IMR-90 (cell line): ENCODE measurements around the gene RPN2. TPM values are rescaled to one million over a fixed set of nuclear protein-coding genes. Genes with fewer than 3 reads are reported as not detected.

Experiments
- ATAC-seq: fragments of 200-7000 bp; cut with Tn5 transposase; 2 replicates; pipeline ENCODE4 v1.9.1; 2020; ENCODE audit warnings: low read depth, mild to moderate bottlenecking, moderate library complexity
- BruUV-seq: library from RNA; stranded (reverse); fragments of 400-500 nt; replicated peaks from 2 replicates; lab custom pipeline; 2021; lab: Mats Ljungman, UMichigan
- CTCF ChIA-PET: fragments of 300-600 bp; formaldehyde crosslinking; extraction: SDS; loops from one replicate; lab custom pipeline; 2021; ENCODE audit warnings: antibody characterized with exemption; lab: Yijun Ruan, JAX
- POLR2A ChIA-PET: fragments of 300-600 bp; sonication (Branson Sonifier 250); formaldehyde crosslinking; loops from one replicate; lab custom pipeline; 2022; ENCODE audit warnings: antibody characterized with exemption; ENCODE audit not compliant: unreplicated experiment; lab: Charles Lee
- DNase-seq: peaks from one replicate; pipeline ENCODE4 v3.0.0; 2013
- H2AFZ ChIP-seq: replicated peaks from 2 replicates; pipeline ENCODE3; 2013; ENCODE audit warnings: low read length, mild to moderate bottlenecking; ENCODE audit not compliant: poor library complexity
- H2AK5ac ChIP-seq: 2 replicates; pipeline ENCODE4 v1.6.1; 2013; ENCODE audit warnings: low read depth, low read length, inconsistent platforms
- H2AK9ac ChIP-seq: replicated peaks from 2 replicates; pipeline ENCODE3; 2013; ENCODE audit warnings: mild to moderate bottlenecking, low read depth, low read length, moderate library complexity; ENCODE audit not compliant: poor library complexity
- H2BK120ac ChIP-seq: 2 replicates; pipeline ENCODE4 v1.6.1; 2013; ENCODE audit warnings: low read depth, low read length, inconsistent platforms
- H2BK15ac ChIP-seq: 3 replicates; pipeline ENCODE4 v1.6.1; 2013; ENCODE audit warnings: low read depth, low read length, inconsistent platforms
- H2BK20ac ChIP-seq: 2 replicates; pipeline ENCODE4 v1.6.1; 2013; ENCODE audit warnings: low read depth, mild to moderate bottlenecking, inconsistent platforms, low read length, moderate library complexity
- H2BK5ac ChIP-seq: 2 replicates; pipeline ENCODE4 v1.6.1; 2013; ENCODE audit warnings: mild to moderate bottlenecking, low read depth, low read length, inconsistent platforms; ENCODE audit not compliant: poor library complexity, severe bottlenecking
- H3K14ac ChIP-seq: replicated peaks from 2 replicates; pipeline ENCODE4 v1.6.1; 2013; ENCODE audit warnings: low read depth, low read length, inconsistent platforms
- H3K18ac ChIP-seq: 2 replicates; pipeline ENCODE4 v1.6.1; 2013; ENCODE audit warnings: low read depth, low read length, control low read depth
- H3K23ac ChIP-seq: 2 replicates; pipeline ENCODE4 v1.6.1; 2013; ENCODE audit warnings: low read depth, low read length, inconsistent platforms
- H3K27ac ChIP-seq: 2 replicates; pipeline ENCODE4 v1.5.1; 2013; ENCODE audit warnings: mild to moderate bottlenecking, control low read depth, low read length; ENCODE audit not compliant: insufficient read depth
- H3K27me3 ChIP-seq: 2 replicates; pipeline ENCODE4 v1.6.1; 2013; ENCODE audit warnings: low read length; ENCODE audit not compliant: control insufficient read depth, insufficient read depth
- H3K36me3 ChIP-seq: 2 replicates; pipeline ENCODE4 v1.6.1; 2013; ENCODE audit warnings: low read length, mixed read lengths; ENCODE audit not compliant: control insufficient read depth, insufficient read depth
- H3K4ac ChIP-seq: 2 replicates; pipeline ENCODE4 v1.6.1; 2013; ENCODE audit warnings: low read depth, low read length, inconsistent platforms
- H3K4me1 ChIP-seq: 2 replicates; pipeline ENCODE4 v1.6.1; 2013; ENCODE audit warnings: low read length, mixed read lengths; ENCODE audit not compliant: control insufficient read depth, insufficient read depth
- H3K4me2 ChIP-seq: 2 replicates; pipeline ENCODE4 v1.6.1; 2013; ENCODE audit warnings: low read depth, mild to moderate bottlenecking, control low read depth, low read length, moderate library complexity
- H3K4me3 ChIP-seq: 2 replicates; pipeline ENCODE4 v1.5.1; 2013; ENCODE audit warnings: low read depth, mild to moderate bottlenecking, control low read depth, low read length, moderate library complexity; ENCODE audit not compliant: insufficient read depth
- H3K56ac ChIP-seq: 2 replicates; pipeline ENCODE4 v1.6.1; 2013; ENCODE audit warnings: low read length, inconsistent platforms; ENCODE audit not compliant: insufficient read depth; ENCODE audit errors: extremely low read depth
- H3K79me1 ChIP-seq, 2 experiments: 2 replicates each; pipeline ENCODE4 v1.6.1; 2013; ENCODE audit warnings: low read length in 2 of 2, inconsistent platforms in 1 of 2, low read depth in 1 of 2
- H3K9ac ChIP-seq: 2 replicates; pipeline ENCODE4 v1.6.1; 2013; ENCODE audit warnings: low read depth, low read length, control low read depth
- H3K9me1 ChIP-seq: 2 replicates; pipeline ENCODE4 v1.6.1; 2013; ENCODE audit warnings: low read length, inconsistent platforms; ENCODE audit not compliant: insufficient read depth
- H3K9me3 ChIP-seq: 2 replicates; pipeline ENCODE4 v1.6.1; 2013; ENCODE audit warnings: low read length; ENCODE audit not compliant: control insufficient read depth, insufficient read depth
- H4K20me1 ChIP-seq: 2 replicates; pipeline ENCODE4 v1.6.1; 2013; ENCODE audit warnings: low read length, inconsistent platforms; ENCODE audit not compliant: insufficient read depth
- H4K5ac ChIP-seq: 2 replicates; pipeline ENCODE4 v1.6.1; 2013; ENCODE audit warnings: mild to moderate bottlenecking, low read depth, low read length, control low read depth
- H4K8ac ChIP-seq, 2 experiments: 2 replicates each; pipeline ENCODE4 v1.6.1; 2013; ENCODE audit warnings: low read depth in 2 of 2, low read length in 2 of 2, control low read depth in 1 of 2, inconsistent platforms in 1 of 2
- H4K91ac ChIP-seq: 2 replicates; pipeline ENCODE4 v1.6.1; 2013; ENCODE audit warnings: low read depth, low read length, inconsistent platforms; ENCODE audit not compliant: insufficient read depth
- RAD21 ChIP-seq: IDR thresholded peaks from 2 replicates; pipeline ENCODE4 v1.6.1; 2012; ENCODE audit warnings: low read length, improper control_type of control experiment
- RCOR1 ChIP-seq: IDR thresholded peaks from 2 replicates; pipeline ENCODE4 v1.6.1; 2012; ENCODE audit warnings: mild to moderate bottlenecking, low read length, improper control_type of control experiment; ENCODE audit not compliant: insufficient replicate concordance
- WGBS, 2 experiments: methylation state at CpG; one replicate each; pipeline versions ENCODE4 v1.1.5 to v1.1.7; 2013; ENCODE audit warnings: missing lambda C conversion rate in 2 of 2; ENCODE audit not compliant: insufficient read length in 1 of 2; ENCODE audit errors: extremely low coverage in 2 of 2; 5-methylcytosine and 5-hydroxymethylcytosine counted together
- dilution Hi-C: fragments of 300-500 bp; cut with HindIII; formaldehyde crosslinking; loops from one replicate; pipeline ENCODE4 v1.14.3; 2018; ENCODE audit warnings: low sequenced_read_pairs; ENCODE audit not compliant: unreplicated experiment
- in situ Hi-C: fragments of 300-500 bp; cut with MboI; formaldehyde crosslinking; loops from 3 replicates; pipeline ENCODE4 v1.14.3; 2019; ENCODE audit warnings: low sequenced_read_pairs, inconsistent platforms, mixed read lengths
- intact Hi-C: fragments of 100-400 bp; cut with micrococcal nuclease; formaldehyde crosslinking; loops from 2 replicates; pipeline ENCODE4 v1.10.0; 2022
- polyA plus RNA-seq, 3 experiments: library from polyadenylated mRNA; depleted of rRNA; stranded (reverse); fragments of >200 nt; gene quantifications; 2 replicates each; pipeline ENCODE4 v1.2.3, GENCODE V29; 2012; ENCODE audit warnings: low replicate concordance in 1 of 3
- total RNA-seq: library from RNA; depleted of rRNA; stranded (reverse); fragments of >200 nt; gene quantifications from 2 replicates; pipeline ENCODE4 v1.2.3, GENCODE V29; 2012

Gene RPN2
- total and polyA plus RNA-seq, 2 of the 4 experiments (the other 2 are of a cell fraction), result 305 to 481 TPM

GRCh38 chr20:37271421-37271768, 92.3 kb downstream of the RPN2 start:
- no peak overlapping the region for H2AK9ac ChIP-seq
- H3K56ac ChIP-seq, result no peak overlapping the region
- H4K8ac ChIP-seq, result no peak overlapping the region
- BruUV-seq, result no TSS peak
- H2AK5ac ChIP-seq, result no peak overlapping the region
- no peaks in the 10 kb centered on the region for H4K20me1 ChIP-seq
- no peak overlapping the region for H2BK120ac ChIP-seq
- no peak overlapping the region for H2BK20ac ChIP-seq
- in situ Hi-C loops, result loop anchor here (5.0 to 25.0 kb wide), 2 partner anchors 261 to 1116 kb away; no protein-coding TSS in a partner anchor
- H3K9me3 ChIP-seq, result no peaks in the 10 kb centered on the region
- H3K4me3 ChIP-seq, result no peak overlapping the region
- H3K27me3 ChIP-seq, result peaks cover 7% of the 10 kb centered on the region
- no peak overlapping the region for H3K27ac ChIP-seq
- DNase-seq (no peak), ATAC-seq (no peak)
- H3K4ac ChIP-seq, result no peak overlapping the region
- H3K36me3 ChIP-seq, result no peaks in the 10 kb centered on the region
- no peak overlapping the region for H4K5ac ChIP-seq
- H3K18ac ChIP-seq, result no peak overlapping the region
- H2AFZ ChIP-seq, result no peak overlapping the region
- H2BK15ac ChIP-seq, result no peak overlapping the region
- 90% methylated on average over 2 of the region's 3 CpGs; no CpG with 5 or more reads in 1 of the 2 experiments for WGBS, 2 experiments
- ChIA-PET CTCF (interaction anchor here (0.9 to 1.1 kb wide), 2 partner anchors 263 to 264 kb away, joined by 3 read pairs; no protein-coding TSS in a partner anchor), POLR2A (no interaction called here)
- no peaks in the 10 kb centered on the region for H3K9me1 ChIP-seq
- no peak overlapping the region for H3K4me2 ChIP-seq
- no peak overlapping the region for H2BK5ac ChIP-seq
- intact Hi-C loops, result no loop called here
- no peaks in the 10 kb centered on the region; the same call in 1 of the 2 replicates for H3K4me1 ChIP-seq
- TF ChIP-seq RAD21 (no peak), RCOR1 (no peak)
- no peaks in the 10 kb centered on the region for H3K79me1 ChIP-seq
- no peak overlapping the region for H3K14ac ChIP-seq
- no peak overlapping the region for H3K9ac ChIP-seq
- dilution Hi-C loops, result no loop called here
- no peak overlapping the region for H3K23ac ChIP-seq
- no peak overlapping the region for H4K91ac ChIP-seq
